HEK293 (cell line): Measurements from ENCODE around the gene GLIPR1.
"Not testable (repeated sequence)": the region's sequence is repeated elsewhere in the genome, so short reads cannot be mapped to it uniquely, and the experiment has no call there.

Experiments
- CTCF ChIA-PET: fragments of 350-600 bp; formaldehyde crosslinking; extraction: SDS; loops from one replicate; lab custom pipeline; 2021; ENCODE audit warnings: antibody characterized with exemption; lab: Yijun Ruan, JAX
- POLR2A ChIA-PET: fragments of 300-600 bp; formaldehyde crosslinking; extraction: SDS; loops from one replicate; lab custom pipeline; 2020; ENCODE audit warnings: antibody characterized with exemption, inconsistent platforms; lab: Yijun Ruan, JAX
- H3K27ac ChIP-seq: fragments of 200-500 bp; sonication (Bioruptor generic); 2 replicates; pipeline ENCODE4 v1.5.1; 2014; ENCODE audit warnings: low read depth, low read length, control low read depth, inconsistent platforms; ENCODE audit errors: extremely low read depth
- H3K36me3 ChIP-seq, 2 experiments: fragments of 200-500 bp in 1 of 2; sonication (Bioruptor generic) in 1 of 2; 1 replicate in 1 of 2; 2 replicates in 1 of 2; pipeline ENCODE4 v1.5.1; 2014 to 2017; ENCODE audit warnings: inconsistent platforms in 2 of 2, low read length in 2 of 2; ENCODE audit not compliant: control insufficient read depth in 2 of 2, insufficient read depth in 1 of 2
- H3K4me1 ChIP-seq: fragments of 200-500 bp; sonication (Bioruptor generic); 2 replicates; pipeline ENCODE4 v1.5.1; 2014; ENCODE audit warnings: mild to moderate bottlenecking, low read length, inconsistent platforms; ENCODE audit not compliant: control insufficient read depth, insufficient read depth
- H3K4me3 ChIP-seq: 2 replicates; pipeline ENCODE4 v1.5.1; 2011; ENCODE audit warnings: low read depth, mild to moderate bottlenecking, control low read depth, low read length, moderate library complexity
- H3K9me3 ChIP-seq: fragments of 200-500 bp; sonication (Bioruptor generic); 2 replicates; pipeline ENCODE4 v1.5.1; 2014; ENCODE audit warnings: low read depth, low read length, inconsistent platforms; ENCODE audit not compliant: control insufficient read depth, insufficient read depth
- ATF2 ChIP-seq: fragments of 450-650 bp; formaldehyde crosslinking; IDR thresholded peaks from 2 replicates; pipeline ENCODE4 v1.5.1; 2016; ENCODE audit warnings: missing biosample characterization, missing genetic modification characterization, low read depth
- BCL11B ChIP-seq: fragments of 450-650 bp; formaldehyde crosslinking; IDR thresholded peaks from 2 replicates; pipeline ENCODE4 v1.5.1; 2016; ENCODE audit warnings: low read depth, missing biosample characterization, missing genetic modification characterization
- HOXD13 ChIP-seq: sonication (generic); formaldehyde crosslinking; IDR thresholded peaks from 2 replicates; pipeline ENCODE4 v1.8.0; 2022; ENCODE audit warnings: missing genetic modification reagents, borderline replicate concordance
- TSHZ1 ChIP-seq: fragments of 450-650 bp; formaldehyde crosslinking; IDR thresholded peaks from 2 replicates; pipeline ENCODE4 v1.5.1; 2016; ENCODE audit warnings: missing biosample characterization, missing genetic modification characterization, borderline replicate concordance
- ZBTB26 ChIP-seq: fragments of 450-650 bp; formaldehyde crosslinking; optimal IDR thresholded peaks from 2 replicates; pipeline ENCODE3; 2016; ENCODE audit warnings: missing biosample characterization, mild to moderate bottlenecking, missing genetic modification characterization
- ZFP41 ChIP-seq: fragments of 450-650 bp; formaldehyde crosslinking; IDR thresholded peaks from 2 replicates; pipeline ENCODE4 v1.5.1; 2016; ENCODE audit warnings: missing biosample characterization, missing genetic modification characterization, borderline replicate concordance
- ZNF148 ChIP-seq: fragments of 450-650 bp; formaldehyde crosslinking; IDR thresholded peaks from 2 replicates; pipeline ENCODE4 v1.5.0; 2017; ENCODE audit warnings: missing biosample characterization, missing genetic modification characterization, borderline replicate concordance
- ZNF184 ChIP-seq: fragments of 450-650 bp; IDR thresholded peaks from 2 replicates; pipeline ENCODE4 v1.5.1; 2018; ENCODE audit warnings: missing biosample characterization, mild to moderate bottlenecking, missing genetic modification characterization
- ZNF529 ChIP-seq: fragments of 450-650 bp; formaldehyde crosslinking; IDR thresholded peaks from 2 replicates; pipeline ENCODE4 v1.5.1; 2017; ENCODE audit warnings: missing genetic modification characterization, missing biosample characterization; ENCODE audit not compliant: insufficient replicate concordance
- ZNF701 ChIP-seq: fragments of 450-650 bp; formaldehyde crosslinking; IDR thresholded peaks from 2 replicates; pipeline ENCODE4 v1.5.1; 2016; ENCODE audit warnings: missing biosample characterization, missing genetic modification characterization
- ZNF776 ChIP-seq: fragments of 450-650 bp; formaldehyde crosslinking; IDR thresholded peaks from 2 replicates; pipeline ENCODE4 v1.5.0; 2017; ENCODE audit warnings: missing biosample characterization, missing genetic modification characterization, borderline replicate concordance

Gene GLIPR1

GRCh38 chr12:75521224-75521623, 40.7 kb downstream of the GLIPR1 start:
- H3K9me3 ChIP-seq, H3K36me3 ChIP-seq, H3K4me1 ChIP-seq, CTCF ChIA-PET, POLR2A ChIA-PET, H3K27ac ChIP-seq, H3K4me3 ChIP-seq: not testable (repeated sequence)
- TF ChIP-seq ZNF529 (tag by site-specific recombination): peak; percentile 68

- H3K4me1 ChIP-seq, H3K27ac ChIP-seq, H3K9me3 ChIP-seq, CTCF ChIA-PET, H3K36me3 ChIP-seq, POLR2A ChIA-PET, H3K4me3 ChIP-seq: not testable (repeated sequence)
Measured at GRCh38 chr12:75522124-75522523, 41.6 kb downstream of the GLIPR1 start.

- no peak overlapping the region for H3K27ac ChIP-seq
- H3K36me3 ChIP-seq: no peaks in the 10 kb centered on the region
- H3K9me3 ChIP-seq: no peaks in the 10 kb centered on the region
- no peak overlapping the region for H3K4me3 ChIP-seq
- TF ChIP-seq ATF2 (no peak), ZNF148 (tag by site-specific recombination) (no peak), ZNF776 (tag by site-specific recombination) (no peak), HOXD13 (CRISPR knock-in tag) (no peak), ZBTB26 (no peak), ZFP41 (tag by site-specific recombination) (no peak), ZNF184 (tag by site-specific recombination) (no peak), TSHZ1 (tag by site-specific recombination) (no peak), ZNF701 (tag by site-specific recombination) (no peak), BCL11B (tag by site-specific recombination) (no peak)
- H3K4me1 ChIP-seq: no peaks in the 10 kb centered on the region
- POLR2A ChIA-PET: interaction anchor here (1.2 kb wide), 1 partner anchor 506 kb away, joined by 3 read pairs; the partner anchor contains the start of gene PHLDA1
- CTCF ChIA-PET: interaction anchor here (1.1 to 4.4 kb wide), 3 partner anchors 506 to 931 kb away, joined by 4 to 43 read pairs (median 6); partner anchors contain the start of gene PHLDA1
Measured at GRCh38 chr12:75525263-75525662, 44.7 kb downstream of the GLIPR1 start.
